Esophagus squamous epithelium (tissue), 4 donors: ENCODE results near the gene DHX32.

Experiments
- CTCF ChIP-seq, 6 experiments: fragments of 450-650 bp in 4 of 6; fragments of 200-600 bp in 2 of 6; sonication (generic) in 2 of 6; IDR thresholded peaks; one replicate each; pipeline ENCODE4 v1.5.1; 2016 to 2019; ENCODE audit warnings: antibody characterized with exemption in 6 of 6, mild to moderate bottlenecking in 4 of 6, moderate library complexity in 4 of 6
- POLR2A ChIP-seq, 4 donors: fragments of 450-650 bp; IDR thresholded peaks; one replicate each; pipeline ENCODE4 v1.6.1; 2017; ENCODE audit warnings: antibody characterized with exemption in 4 of 4, mild to moderate bottlenecking in 4 of 4, moderate library complexity in 3 of 4

GRCh38 chr10:125827133-125827532, 54.0 kb downstream of the DHX32 start:
- TF ChIP-seq CTCF (IDR thresholded peaks at IDR 0.05): no peak
- TF ChIP-seq POLR2A (IDR thresholded peaks at IDR 0.05): no peak
